ENCODE results near the gene PDSS2. TPM values are rescaled to one million over a fixed set of nuclear protein-coding genes. Genes with fewer than 3 reads are reported as not detected.
A peak's percentile ranks its signal among the peaks of the same experiment; 100 is the strongest.

Gene PDSS2, protein sequence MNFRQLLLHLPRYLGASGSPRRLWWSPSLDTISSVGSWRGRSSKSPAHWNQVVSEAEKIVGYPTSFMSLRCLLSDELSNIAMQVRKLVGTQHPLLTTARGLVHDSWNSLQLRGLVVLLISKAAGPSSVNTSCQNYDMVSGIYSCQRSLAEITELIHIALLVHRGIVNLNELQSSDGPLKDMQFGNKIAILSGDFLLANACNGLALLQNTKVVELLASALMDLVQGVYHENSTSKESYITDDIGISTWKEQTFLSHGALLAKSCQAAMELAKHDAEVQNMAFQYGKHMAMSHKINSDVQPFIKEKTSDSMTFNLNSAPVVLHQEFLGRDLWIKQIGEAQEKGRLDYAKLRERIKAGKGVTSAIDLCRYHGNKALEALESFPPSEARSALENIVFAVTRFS
- total RNA-seq, result 10 to 100 TPM; 22.5 to 29.4 TPM
- long read RNA-seq, transcript PDSS2-202 (8 exons, 3,540 nt), result major isoform, 21 of 44 reads
- long read RNA-seq, transcript PDSS2-201 (4 exons, 1,236 nt), result minor isoform, 5 of 44 reads
- long read RNA-seq, partial matches to known transcripts, result 6 of 44 reads
- long read RNA-seq, other reads (novel, unspliced or antisense), result 12 of 44 reads

GRCh38 chr6:107459283-107460082, at the start of gene PDSS2:
TSS of gene PDSS2 (minus strand) at chr6:107459564. CDS start at chr6:107459285, 279 bp downstream.
- intact Hi-C loops (cut with DNase I, micrococcal nuclease), result no loop called here
- peak; percentile 96 for ATAC-seq
- DNase-seq, result peak; percentile 100

- intact Hi-C loops (cut with DNase I, micrococcal nuclease), result no loop called here
- DNase-seq (no peak), ATAC-seq (peak; percentile 46)
Measured at GRCh38 chr6:107506145-107506544, 46.8 kb upstream of the PDSS2 start.

GRCh38 chr6:107504270-107505026, 45.1 kb upstream of the PDSS2 start:
- no peak for DNase-seq
- intact Hi-C loops (cut with DNase I, micrococcal nuclease), result no loop called here
- no peak for ATAC-seq

DNA sequence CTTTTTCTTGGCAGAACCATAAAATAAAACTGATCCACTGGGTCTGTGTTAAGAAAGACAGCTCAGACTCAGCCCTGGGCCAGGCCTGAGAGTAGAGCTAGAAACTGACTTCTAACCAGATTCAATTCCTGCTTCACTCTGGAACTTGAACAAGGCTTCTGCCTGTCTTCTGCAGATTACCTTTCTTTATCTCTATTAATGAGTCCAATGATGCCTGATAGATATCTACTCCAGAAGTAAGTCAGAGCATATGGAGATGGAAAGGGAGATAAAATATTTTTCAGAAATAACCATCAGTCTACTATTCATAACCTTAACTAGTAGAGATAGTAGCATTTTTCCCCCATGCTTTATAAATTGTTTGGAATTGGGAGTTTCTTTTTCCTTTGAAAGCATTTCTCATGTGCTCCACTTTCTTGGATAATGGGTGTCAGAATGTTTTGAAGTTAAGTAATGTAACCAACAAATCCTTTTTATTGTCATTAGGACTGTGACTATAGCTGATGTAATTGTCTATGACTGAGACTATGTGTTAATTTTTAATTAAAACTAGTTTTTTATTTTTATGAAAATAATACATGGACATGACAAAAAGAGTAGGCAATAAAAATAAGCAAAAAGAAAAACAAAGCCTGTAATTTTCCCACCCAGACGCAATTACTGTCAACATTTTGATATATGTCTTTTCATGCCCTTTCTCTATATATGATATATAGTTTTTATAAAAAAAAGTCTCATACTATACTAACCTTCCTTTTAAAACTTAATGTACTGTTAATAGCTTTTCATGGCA, 37.7 kb upstream of the PDSS2 start:
- DNase-seq, result no peak
- ATAC-seq, result no peak
- intact Hi-C loops (cut with DNase I, micrococcal nuclease), result no loop called here

DNA sequence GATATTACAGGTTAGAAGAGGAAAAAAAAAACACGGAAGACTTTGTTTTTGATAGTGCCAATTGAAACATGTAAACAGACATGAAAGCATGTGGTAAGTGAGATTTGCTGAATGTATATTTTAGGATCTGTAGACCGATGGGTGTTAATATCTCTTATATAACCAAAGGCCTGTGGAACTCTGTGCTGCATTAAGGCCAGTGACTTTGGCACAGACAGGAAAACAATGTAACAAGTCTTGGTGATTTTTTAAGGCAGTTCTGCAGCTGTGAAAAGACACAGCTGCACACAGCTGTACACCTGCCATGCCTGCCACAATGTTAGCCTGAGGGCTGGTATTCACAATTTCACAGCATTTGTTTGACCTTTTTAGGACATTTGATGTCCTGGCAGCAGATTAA, 36.6 kb upstream of the PDSS2 start:
- ATAC-seq (no peak), DNase-seq (no peak)
- intact Hi-C loops (cut with DNase I, micrococcal nuclease), result no loop called here

- DNase-seq (peak in 1 of 2 donors; percentile 26), ATAC-seq (no peak)
- intact Hi-C loops (cut with DNase I, micrococcal nuclease), result no loop called here
Measured at GRCh38 chr6:107495196-107495643, 35.9 kb upstream of the PDSS2 start.

DNA sequence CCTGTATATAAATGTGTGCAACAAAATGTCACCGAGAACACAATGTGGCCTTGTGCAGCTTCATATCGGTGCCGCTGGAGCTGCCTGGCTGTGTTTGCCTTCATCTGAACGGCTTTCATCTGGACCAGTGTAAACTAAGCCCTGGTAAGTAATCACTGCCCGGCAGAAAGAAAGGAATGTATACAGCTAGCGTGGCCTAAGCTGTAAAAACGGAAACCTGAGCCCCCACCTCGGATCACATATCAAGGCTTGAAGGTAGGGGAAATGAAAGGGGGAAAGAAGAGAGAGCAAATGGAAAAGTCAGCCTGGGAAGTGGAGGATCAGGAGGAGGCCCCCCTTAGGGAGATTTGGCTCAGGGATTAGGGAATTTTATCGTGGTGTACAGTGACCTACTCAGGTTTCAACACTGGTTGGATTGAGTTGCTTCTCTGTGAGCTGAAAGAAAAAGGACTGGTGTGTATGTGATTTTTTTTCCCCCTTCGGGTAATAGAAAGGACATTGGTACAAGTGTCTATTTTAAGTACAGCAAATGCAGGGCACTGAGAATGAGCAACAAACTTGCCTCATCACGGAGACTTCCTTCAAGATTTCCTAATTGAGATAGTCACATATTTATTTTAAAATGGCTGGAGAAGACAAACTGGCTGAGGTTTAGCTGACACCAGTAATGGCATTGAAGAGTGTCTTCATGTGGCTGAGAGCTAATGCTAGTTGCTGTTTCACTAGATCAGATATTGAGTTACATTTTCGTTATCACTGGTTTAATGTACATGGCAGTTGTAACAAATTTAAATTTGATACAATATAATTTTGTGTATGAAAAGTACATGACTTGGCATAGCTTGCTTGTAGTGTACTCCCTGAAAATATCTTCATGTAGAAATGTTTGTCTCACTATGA, 34.0 kb upstream of the PDSS2 start:
- DNase-seq (no peak), ATAC-seq (no peak)
- intact Hi-C loops (cut with DNase I, micrococcal nuclease), result no loop called here

DNA sequence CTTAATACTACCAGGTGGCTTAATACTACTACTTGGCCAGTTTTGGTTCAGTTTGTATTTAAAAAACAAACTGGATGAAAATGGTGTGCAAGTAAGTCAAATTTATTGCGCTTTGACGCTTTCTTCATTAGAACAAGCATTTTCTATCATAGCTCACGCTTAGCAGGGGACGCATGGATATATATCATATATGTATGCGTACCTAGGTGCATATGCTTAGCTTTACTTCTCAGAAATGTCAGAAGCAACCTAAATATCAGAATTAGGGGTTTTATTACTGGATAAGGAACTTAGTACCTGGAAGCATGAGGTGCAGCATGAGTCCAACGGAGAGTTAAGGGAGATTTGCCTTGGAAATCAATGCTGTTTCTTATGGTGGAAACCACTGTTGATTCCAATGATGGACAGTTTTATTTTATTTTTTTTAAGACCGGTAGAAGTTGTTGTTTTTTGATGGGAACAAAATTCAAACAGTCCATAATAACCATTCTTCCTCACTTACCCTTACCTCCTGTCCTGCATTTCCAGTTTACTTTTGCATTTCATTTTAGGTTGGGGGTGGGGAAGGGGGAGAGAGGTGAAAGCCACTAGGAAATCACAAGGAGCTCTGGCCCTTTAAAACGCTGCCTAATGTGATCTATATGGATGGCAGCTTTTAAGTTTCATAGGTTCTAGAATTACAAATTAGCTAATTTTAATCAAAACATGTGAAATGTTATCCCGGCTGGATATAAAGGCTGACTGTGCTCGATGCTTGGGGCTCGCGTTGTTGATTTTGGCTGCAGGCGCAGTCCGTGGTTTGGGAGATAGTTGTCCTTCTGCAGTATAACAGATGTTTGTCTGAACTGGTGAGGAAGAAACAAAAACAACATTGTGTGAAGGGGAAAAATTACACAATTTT, 32.6 kb upstream of the PDSS2 start:
- ATAC-seq (no peak), DNase-seq (no peak)
- intact Hi-C loops (cut with DNase I, micrococcal nuclease), result no loop called here

GRCh38 chr6:107491138-107491609, 31.8 kb upstream of the PDSS2 start:
- ATAC-seq (peak; percentile 57), DNase-seq (peak; percentile 41 to 48)
- intact Hi-C loops (cut with DNase I, micrococcal nuclease), result no loop called here

- DNase-seq (no peak), ATAC-seq (peak; percentile 14)
Measured at GRCh38 chr6:107490566-107491137, 31.3 kb upstream of the PDSS2 start.

GRCh38 chr6:107489636-107490565, 30.5 kb upstream of the PDSS2 start, which contains the start of gene SOBP:
TSS of gene SOBP (plus strand) at chr6:107490117. CDS start at chr6:107490617, 500 bp downstream.
- ATAC-seq (peak; percentile 49), DNase-seq (peak; percentile 30 to 37)
- intact Hi-C loops (cut with DNase I, micrococcal nuclease), result no loop called here

More at GRCh38 chr6:107490566-107491137, 31.3 kb upstream of the PDSS2 start:
- intact Hi-C loops (cut with DNase I, micrococcal nuclease), result no loop called here

DNA sequence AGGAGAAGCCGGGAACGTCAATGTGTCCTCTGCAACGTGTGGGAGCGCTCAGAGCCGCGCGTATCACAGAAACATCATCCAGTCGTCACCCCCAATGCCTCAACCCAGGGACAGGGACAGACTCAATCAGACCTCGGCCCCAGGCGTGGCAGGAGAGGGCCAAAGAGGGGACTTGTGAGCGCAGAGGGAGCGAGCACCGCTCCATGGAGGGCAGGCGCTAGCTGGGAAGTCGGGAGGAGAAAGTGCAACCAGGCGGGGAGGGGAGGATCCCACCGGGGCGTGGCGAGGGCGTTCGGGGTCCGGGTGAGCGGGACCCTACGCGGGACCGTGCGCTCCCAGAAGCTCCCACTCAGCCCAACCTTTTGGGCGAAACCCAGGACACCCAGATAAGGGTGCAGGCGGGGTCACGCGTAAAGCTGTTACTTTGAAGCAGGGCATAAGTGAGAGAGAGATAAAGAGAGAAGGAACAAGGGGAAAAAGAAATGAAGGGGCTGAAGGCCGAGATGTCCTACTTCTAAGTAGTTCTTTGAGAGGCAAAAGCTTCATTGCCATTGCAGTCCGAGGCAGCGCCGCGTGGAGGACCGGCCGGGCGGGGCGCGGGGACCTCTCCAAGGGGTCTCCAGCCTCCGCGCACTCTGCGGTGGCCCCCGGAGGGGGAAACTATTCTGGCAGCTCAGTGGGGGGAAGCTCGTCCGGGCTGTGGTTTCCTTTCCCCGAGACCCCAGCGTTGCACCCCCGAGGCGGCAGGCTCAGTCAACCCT, 29.7 kb upstream of the PDSS2 start:
- intact Hi-C loops (cut with DNase I, micrococcal nuclease), result no loop called here
- ATAC-seq (peak; percentile 50), DNase-seq (peak in 1 of 2 donors; percentile 36)

- ATAC-seq (no peak), DNase-seq (no peak)
Measured at GRCh38 chr6:107488174-107488874, 29.0 kb upstream of the PDSS2 start.

More at GRCh38 chr6:107488174-107488874, 29.0 kb upstream of the PDSS2 start:
- intact Hi-C loops (cut with DNase I, micrococcal nuclease), result no loop called here
